Measurements from ENCODE around the gene MDC1. TPM values are rescaled to one million over a fixed set of nuclear protein-coding genes. Genes with fewer than 3 reads are reported as not detected.
"Not testable (repeated sequence)": the region's sequence is repeated elsewhere in the genome, so short reads cannot be mapped to it uniquely, and the experiment has no call there.

MDC1 gene
- polyA plus RNA-seq, 4 donors, result 39.8 to 46.4 (median 41.5) TPM

DNA sequence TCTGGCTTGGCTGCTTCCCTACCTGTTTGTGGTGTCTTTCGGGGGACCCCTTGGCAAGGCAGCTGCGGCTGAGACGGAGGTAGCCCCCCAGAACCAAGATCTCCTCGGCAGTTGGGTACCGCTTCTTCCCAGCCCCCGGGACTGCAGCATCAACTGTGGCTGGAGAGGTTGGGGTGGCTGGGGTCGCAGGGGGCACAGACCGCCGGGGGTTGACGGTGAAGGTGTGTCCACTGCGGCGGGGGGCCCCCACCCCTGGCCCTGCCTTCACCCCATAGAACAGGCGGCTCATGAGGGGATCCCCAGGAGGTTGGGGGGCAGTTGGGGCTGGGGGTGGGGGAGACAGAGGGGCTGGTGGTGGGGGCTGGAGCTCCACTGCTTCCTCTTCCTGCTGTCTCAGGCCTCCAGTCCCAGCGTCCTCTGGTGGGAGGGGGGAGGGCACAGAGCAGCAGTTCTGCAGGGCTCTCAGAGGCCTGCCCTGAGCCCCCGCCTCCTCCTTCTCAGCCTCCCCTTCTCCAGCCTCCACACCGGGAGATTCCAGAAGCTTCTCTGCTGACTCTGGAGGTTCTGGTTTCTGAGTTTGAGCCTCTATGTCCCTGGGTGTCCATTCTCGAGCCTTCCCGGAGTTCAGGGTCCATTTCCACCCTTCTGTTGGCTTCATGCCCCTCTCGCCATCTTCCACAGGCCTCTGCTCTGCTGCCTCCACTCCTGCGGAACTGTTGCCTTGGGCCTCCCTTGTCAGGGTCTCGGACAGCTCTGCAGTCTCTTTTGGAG lies 32.5 kb downstream of the MDC1 start:
- no peak for DNase-seq (ENCODE audit: low read depth in 4 of 4, low spot score in 3 of 4)

GRCh38 chr6:30683980-30684338 lies 33.1 kb downstream of the MDC1 start:
- no peak for DNase-seq (ENCODE audit: low read depth in 4 of 4, low spot score in 3 of 4)

DNA sequence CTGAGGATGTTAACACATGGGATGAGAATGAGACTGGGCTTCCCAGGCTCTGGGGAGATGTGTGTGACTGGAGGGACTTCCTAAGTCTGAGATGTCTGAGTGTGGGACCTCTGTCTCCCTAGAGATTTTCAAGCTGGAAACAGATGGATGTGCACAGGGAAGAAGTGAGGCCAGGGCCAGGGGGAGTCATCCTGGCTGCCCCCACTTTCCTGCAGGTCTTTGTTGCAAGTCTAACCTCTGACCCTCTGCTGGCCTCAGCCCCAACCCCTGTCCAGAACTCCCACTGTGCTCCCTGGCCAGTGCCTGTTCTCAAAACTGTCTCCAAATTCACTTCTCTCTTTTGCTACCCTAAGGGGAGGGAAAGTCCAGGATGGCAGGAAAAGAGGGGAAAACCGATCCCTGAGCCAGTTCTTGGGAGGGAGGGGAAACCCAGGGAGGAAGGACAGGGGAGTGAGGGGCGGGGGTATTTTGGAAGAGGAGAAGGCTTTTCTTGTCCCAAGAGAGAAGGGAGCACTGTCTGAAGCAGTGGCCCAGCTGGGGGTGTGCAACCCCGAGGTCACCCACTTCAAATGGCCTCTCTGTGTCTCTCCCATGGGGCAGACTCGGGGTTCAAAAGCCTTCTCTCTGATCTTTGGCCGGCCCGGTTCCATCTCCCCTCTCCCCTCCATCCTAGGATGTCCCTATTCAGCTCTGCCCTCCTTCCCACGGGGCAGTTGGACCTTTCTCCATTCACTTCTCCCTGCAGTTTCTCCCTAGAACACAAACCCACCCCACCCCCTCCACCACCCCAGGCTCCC lies 33.7 kb downstream of the MDC1 start:
- DNase-seq (ENCODE audit: low read depth in 4 of 4, low spot score in 3 of 4), result no peak

DNA sequence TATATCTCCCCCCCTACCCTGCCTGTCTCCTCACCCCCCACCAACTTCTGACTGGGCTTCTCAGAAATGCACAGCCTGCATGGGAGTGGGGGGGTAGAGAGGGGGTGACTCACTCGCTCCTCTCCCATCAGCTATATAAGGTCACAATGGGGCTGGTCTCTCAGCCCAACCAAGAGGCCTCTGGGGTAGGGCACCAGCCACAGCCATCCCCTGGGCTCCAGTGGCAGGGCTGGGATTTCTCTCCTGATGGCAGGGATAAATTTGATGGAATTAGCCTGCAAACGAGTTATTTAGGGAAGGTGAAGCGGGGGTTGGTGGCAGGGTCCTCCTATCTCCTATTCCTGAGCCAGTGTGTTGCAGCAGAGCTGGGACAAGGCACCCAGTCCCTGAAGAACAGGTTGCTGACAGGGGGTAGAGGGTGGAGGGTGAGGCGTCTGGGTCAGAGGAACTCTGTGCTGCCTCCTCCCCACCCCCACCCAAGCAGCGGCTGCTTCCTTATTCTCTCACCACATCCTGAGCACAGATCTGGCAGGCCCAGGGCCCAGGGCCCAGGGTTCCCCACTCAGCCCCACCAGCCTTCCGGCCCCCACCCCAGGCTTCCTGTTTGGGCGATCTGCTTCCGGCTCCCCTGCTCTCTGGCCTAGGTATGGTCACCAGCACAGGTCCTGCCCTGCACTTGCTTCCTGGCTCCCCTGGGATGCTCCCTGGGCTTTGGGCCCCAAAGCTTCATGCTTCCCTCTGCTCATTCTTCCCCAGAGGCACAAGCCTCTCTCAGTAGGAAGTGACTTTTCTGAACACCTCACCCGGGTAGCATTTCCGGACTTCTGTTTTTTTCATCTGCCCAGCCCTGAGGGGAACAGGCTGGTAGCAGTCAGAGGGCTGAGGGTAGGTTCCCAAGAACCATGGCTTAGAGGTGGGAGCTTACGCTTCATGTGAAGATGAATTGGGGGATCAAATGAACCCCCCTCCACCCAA lies 34.7 kb downstream of the MDC1 start:
- no peak for DNase-seq (ENCODE audit: low read depth in 4 of 4, low spot score in 3 of 4)

DNA sequence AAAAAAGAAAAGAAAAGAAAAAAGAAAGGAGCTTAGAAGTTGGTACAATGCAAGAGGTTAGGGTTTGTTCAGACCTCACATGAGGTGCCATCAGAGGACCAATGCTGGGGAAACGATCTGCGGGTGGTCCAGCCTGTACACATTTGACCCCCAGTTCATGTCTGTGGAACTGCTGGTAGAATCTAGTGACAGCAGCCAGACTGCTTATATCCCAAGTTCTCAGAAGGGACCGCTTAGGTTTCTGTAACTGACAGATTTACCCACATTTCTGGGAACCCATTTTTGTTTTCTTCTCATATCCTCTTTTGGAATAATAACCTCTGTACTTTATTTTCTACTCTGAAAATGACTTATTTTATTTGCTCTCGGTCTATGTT lies 35.3 kb downstream of the MDC1 start:
- no peak for DNase-seq (ENCODE audit: low read depth in 4 of 4, low spot score in 3 of 4)

- DNase-seq (ENCODE audit: low read depth in 4 of 4, low spot score in 3 of 4), result no peak
Observed at GRCh38 chr6:30679765-30680535, 37.1 kb downstream of the MDC1 start.

- peak in 1 of 4 donors; percentile 60 for DNase-seq (ENCODE audit: low read depth in 4 of 4, low spot score in 3 of 4)
Observed at GRCh38 chr6:30678964-30679726, 37.9 kb downstream of the MDC1 start.

- no peak for DNase-seq (ENCODE audit: low read depth in 4 of 4, low spot score in 3 of 4)
Observed at GRCh38 chr6:30676660-30677285, 40.3 kb downstream of the MDC1 start.

DNA sequence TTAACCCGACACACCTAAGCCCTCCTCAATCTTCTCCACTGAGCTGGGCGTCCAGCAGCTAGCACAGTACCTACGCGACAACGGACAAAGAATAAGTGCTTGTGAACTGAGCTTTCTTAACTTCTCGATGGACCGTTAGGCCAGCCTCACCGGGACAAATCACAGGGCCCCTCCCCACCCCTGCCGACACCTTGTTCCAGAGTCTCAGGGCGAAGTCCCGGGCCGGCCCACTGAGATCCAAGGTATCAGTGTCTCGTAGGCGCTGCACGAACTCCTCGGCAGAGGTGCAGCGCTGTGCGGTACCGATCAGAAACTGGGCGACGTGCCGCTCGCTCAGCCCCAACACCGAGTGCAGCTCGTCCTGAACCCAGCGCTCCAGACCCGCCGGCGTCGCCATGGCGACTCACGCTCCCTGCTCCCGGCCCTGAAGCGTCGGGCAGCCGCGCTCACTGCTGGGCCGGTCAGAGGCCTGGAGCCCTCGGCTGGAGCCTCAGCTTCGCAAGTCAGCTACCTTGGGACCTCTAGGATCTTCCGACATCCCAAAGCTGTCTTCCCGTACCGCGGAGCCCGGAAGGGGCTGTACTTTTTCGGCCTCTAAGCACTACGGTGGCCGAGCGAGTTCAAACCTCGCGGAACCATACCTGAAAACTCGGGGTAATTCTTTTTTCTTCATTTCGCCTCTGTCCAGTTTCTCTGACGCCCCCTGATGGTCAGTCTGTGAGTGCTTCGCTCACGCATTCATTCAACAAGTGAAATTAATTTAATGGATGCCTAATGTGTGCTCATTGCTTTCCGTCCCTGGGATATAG lies 44.4 kb downstream of the MDC1 start, which contains the start of gene DHX16:
DHX16 (minus strand) TSS at position 562 of the 809 bp plus-strand sequence; CDS start at position 397, 165 bp downstream.
- peak; percentile 96 to 98 (median 98) for DNase-seq (ENCODE audit: low read depth in 4 of 4, low spot score in 3 of 4)

DNA sequence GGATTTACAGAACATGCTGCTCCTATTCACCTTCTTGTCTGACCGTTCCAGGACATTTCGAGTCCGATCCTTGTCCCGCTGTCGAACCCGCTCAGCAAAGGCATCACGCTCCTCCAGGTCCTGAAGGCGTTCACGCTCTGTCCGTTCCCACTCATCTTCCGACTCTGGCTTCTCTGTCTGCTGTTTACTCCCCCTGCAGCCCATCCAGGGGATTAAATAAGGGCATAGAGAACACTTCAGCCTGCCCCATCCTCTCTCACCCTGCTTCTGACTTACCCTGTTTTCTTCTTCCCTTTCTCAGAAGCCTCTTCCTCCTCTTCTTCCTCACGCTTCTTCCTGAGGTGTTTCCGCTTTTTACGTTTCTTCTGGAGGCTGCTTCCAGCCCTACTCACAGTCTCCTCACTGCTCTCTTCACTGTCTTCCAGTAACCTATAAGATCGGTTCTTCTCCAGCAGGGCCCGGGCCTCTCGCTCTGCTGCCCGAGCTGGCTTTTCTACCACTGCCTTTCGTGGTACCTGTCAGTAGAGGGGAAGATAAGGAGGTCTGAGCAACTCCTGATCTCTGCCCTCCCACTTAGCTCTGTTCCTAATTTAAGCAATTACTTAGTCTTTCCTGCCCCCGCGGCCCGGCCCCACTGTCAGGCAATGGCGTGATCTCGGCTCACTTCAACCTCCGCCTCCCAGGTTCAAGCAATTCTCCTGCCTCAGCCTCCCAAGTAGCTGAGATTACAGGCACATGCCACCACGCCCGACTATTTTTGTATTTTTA lies 46.1 kb downstream of the MDC1 start:
- no peak for DNase-seq (ENCODE audit: low read depth in 4 of 4, low spot score in 3 of 4)

GRCh38 chr6:30666300-30666699 lies 50.8 kb downstream of the MDC1 start:
- not testable (repeated sequence) for DNase-seq (ENCODE audit: low read depth in 4 of 4, low spot score in 3 of 4)

DNA sequence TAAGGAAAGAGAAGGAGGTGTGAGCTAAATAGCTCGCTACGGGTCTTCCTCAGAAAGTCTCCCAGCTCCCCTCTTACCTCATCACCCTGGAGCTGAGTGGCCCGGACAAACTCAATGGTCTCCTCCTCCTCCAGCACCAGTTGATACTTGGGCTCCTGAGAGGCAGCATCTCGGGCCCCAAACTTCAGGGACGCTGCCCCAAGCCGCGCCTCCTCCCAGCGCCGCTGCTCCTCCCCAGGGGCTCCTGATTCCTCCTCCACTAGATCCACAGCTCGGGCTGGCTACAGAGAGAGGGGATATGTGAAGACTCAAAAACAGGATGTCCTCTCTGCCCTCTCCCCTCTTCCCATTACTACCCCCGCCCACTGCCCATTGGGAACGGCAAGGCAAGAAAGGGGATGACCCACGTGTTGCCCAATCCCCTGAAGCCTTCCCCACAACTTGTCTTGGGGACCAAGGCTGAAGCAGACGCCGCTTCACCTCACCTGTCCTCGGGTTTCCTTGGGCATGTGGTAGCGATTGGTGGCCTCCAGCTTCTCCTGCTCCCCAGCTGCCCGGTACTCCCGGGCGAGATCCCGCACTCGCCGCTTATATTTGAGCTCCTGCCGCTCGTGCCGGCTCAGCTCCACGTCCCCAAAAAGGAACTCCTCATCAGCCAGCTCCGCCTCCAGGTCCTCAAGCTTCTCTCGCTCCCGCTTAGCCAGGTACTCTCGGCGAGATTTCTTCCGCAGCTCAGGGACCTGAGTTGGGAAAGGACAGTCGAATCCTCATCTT lies 51.9 kb downstream of the MDC1 start:
- no peak for DNase-seq (ENCODE audit: low read depth in 4 of 4, low spot score in 3 of 4)

- not testable (repeated sequence) for DNase-seq (ENCODE audit: low read depth in 4 of 4, low spot score in 3 of 4)
Observed at GRCh38 chr6:30657922-30658321, 59.2 kb downstream of the MDC1 start.

DNA sequence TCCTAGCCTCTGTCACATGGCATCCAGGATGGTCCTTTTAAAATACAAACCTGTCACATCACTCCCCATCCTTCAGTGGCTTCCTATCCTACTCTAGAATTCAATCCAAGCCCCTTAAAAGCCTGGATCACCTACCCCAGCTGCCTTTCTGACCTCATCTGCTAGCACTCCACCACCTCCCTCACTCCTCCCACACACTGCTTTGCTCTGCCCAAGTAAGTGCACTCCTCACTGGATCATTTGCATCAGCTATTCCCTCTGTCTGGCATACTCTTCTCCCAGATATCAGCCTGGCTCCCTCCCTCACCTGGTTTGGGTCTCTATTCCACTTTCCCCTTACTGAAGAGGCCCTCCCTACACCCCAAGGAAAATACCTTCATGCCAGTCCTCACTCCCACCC lies 59.6 kb downstream of the MDC1 start:
- no peak for DNase-seq (ENCODE audit: low read depth in 4 of 4, low spot score in 3 of 4)

- DNase-seq (ENCODE audit: low read depth in 4 of 4, low spot score in 3 of 4), result no peak
Observed at GRCh38 chr6:30656513-30656912, 60.6 kb downstream of the MDC1 start.

- DNase-seq (ENCODE audit: low read depth in 4 of 4, low spot score in 3 of 4), result no peak
Observed at GRCh38 chr6:30655743-30656094, 61.4 kb downstream of the MDC1 start.

Measured in right renal pelvis (tissue), 4 donors.